ENCODE data around the gene ZMYND10. TPM values are rescaled to one million over a fixed set of nuclear protein-coding genes. Genes with fewer than 3 reads are reported as not detected.

ZMYND10 gene
- total RNA-seq, 3 donors from 2014 or later = 0.71 to 1.0 (median 0.96) TPM

DNA sequence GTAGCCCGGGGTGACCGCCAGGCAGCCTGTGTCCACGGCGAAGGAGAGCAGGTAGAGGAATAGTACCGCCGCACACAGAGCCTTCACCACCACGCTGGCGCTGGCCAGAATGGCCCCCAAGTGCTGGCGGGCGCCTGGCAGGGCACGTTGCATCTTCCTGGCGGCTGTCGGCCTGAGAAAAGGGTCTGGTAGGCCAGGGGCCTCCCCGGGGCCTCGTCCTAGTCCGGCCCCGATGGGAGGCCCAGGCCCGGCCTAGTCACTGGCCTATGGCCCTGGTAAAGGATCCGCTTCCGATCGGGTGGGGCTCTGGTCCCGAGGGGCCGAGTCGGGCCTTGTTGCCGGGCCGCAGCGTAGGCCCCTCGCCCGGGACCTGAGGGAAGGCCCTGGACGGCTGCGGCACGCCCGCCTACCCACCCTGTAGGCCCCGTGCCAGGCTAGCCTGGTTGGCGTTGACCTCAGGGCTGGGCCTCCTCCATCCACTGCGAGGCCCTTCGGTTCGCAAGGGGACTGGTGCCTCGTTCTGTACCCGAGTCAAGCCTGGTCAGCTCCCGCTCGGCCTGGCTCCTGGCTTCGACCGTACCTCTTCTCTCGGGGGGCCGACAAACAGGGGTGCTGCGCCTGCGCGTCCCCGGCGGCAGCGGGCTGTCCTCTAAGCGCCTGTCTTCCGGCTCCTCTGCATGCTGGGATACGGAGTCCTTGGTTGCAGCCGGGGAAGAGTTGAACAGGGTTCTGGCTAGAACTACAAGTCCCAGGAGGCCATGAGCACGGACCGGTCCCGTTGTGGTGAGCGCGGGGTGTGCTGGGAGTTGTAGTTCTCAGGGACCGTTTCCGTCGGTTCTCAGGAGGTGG is 13.6 kb upstream of the ZMYND10 start, which contains the start of gene TMEM115:
Gene TMEM115, minus strand, starts transcription at position 611 of the 849 bp plus-strand sequence. Its CDS starts 458 bp downstream, at position 153.
- no peaks in the 10 kb centered on the region for H3K27me3 Mint-ChIP-seq (ENCODE audit: low read depth)
- H3K9me3 Mint-ChIP-seq = no peaks in the 10 kb centered on the region
- H3K4me1 Mint-ChIP-seq (ENCODE audit: low read depth) = peaks cover 37% of the 10 kb centered on the region
- ATAC-seq (peak; percentile 100), DNase-seq (peak; percentile 90)
- peak within 1 kb of the TSS; percentile 96 for H3K4me3 Mint-ChIP-seq
- peaks cover 12% of the 10 kb centered on the region for H3K36me3 Mint-ChIP-seq (ENCODE audit: insufficient read depth)

- Mint-ChIP-seq H3K4me1 (ENCODE audit: low read depth) (peaks cover 37% of the 10 kb centered on the region), H3K4me3 (peak overlapping the region; percentile 96), H3K27me3 (ENCODE audit: low read depth) (no peaks in the 10 kb centered on the region), H3K36me3 (ENCODE audit: insufficient read depth) (peaks cover 16% of the 10 kb centered on the region), H3K9me3 (no peaks in the 10 kb centered on the region)
- DNase-seq = no peak
- no peak for ATAC-seq
Observed at GRCh38 chr3:50358355-50358910, 12.9 kb upstream of the ZMYND10 start.

- no peaks in the 10 kb centered on the region for H3K27me3 Mint-ChIP-seq (ENCODE audit: low read depth)
- H3K4me3 Mint-ChIP-seq = peak overlapping the region; percentile 96
- no peak for ATAC-seq
- no peaks in the 10 kb centered on the region for H3K9me3 Mint-ChIP-seq
- no peak for DNase-seq
- peaks cover 39% of the 10 kb centered on the region for H3K4me1 Mint-ChIP-seq (ENCODE audit: low read depth)
- H3K36me3 Mint-ChIP-seq (ENCODE audit: insufficient read depth) = peaks cover 16% of the 10 kb centered on the region
Observed at GRCh38 chr3:50357481-50357880, 11.9 kb upstream of the ZMYND10 start.

GRCh38 chr3:50356553-50356952 is 11.0 kb upstream of the ZMYND10 start:
- no peak for DNase-seq
- Mint-ChIP-seq H3K27me3 (ENCODE audit: low read depth) (no peaks in the 10 kb centered on the region), H3K4me3 (peak overlapping the region; percentile 96), H3K9me3 (no peaks in the 10 kb centered on the region), H3K36me3 (ENCODE audit: insufficient read depth) (peaks cover 16% of the 10 kb centered on the region), H3K4me1 (ENCODE audit: low read depth) (peaks cover 40% of the 10 kb centered on the region)
- no peak for ATAC-seq

DNA sequence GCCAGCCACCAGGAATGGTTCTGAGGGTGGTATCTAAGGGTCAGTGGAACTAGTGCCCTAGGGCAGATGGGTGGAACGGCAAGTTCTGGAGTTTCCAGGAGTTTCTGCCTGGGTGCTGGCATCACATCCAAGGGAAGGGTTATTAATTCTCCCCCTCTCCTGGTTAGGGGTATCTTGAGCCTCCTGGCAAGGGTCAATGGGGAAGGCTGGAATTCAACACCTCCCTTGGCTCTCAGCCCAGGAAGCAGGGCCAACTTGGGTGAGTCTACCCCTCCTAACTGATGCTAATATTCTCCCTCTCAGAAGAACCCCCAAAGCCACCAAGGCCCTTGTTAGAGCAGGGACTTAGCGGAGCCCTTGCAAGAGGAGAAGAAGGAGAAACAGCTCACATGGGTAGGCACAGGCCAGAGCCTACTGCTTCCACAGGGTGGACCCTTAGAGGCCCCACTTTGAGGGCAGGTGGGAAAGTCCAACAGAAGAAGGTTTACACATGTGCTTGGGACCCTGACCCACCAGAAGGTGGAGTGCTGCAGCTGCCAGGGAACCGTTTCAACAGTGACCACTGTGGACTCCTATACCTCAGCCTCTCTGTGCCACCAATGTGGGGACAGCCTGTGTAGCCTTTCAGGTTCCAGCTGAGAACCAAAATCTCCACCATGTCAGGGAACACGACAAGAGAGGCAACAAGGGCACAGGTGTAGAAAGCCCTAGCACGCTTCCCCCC is 10.5 kb upstream of the ZMYND10 start:
- Mint-ChIP-seq H3K4me3 (peak overlapping the region; percentile 96), H3K27me3 (ENCODE audit: low read depth) (no peaks in the 10 kb centered on the region), H3K4me1 (ENCODE audit: low read depth) (peaks cover 46% of the 10 kb centered on the region), H3K9me3 (no peaks in the 10 kb centered on the region), H3K36me3 (ENCODE audit: insufficient read depth) (peaks cover 17% of the 10 kb centered on the region)
- DNase-seq (no peak), ATAC-seq (no peak)

- DNase-seq = no peak
- H3K9me3 Mint-ChIP-seq = no peaks in the 10 kb centered on the region
- H3K4me1 Mint-ChIP-seq (ENCODE audit: low read depth) = peaks cover 52% of the 10 kb centered on the region
- no peak for ATAC-seq
- H3K27me3 Mint-ChIP-seq (ENCODE audit: low read depth) = no peaks in the 10 kb centered on the region
- H3K36me3 Mint-ChIP-seq (ENCODE audit: insufficient read depth) = peaks cover 21% of the 10 kb centered on the region
- no peak overlapping the region for H3K4me3 Mint-ChIP-seq
Observed at GRCh38 chr3:50354850-50355249, 9.3 kb upstream of the ZMYND10 start.

- no peak for ATAC-seq
- H3K27me3 Mint-ChIP-seq (ENCODE audit: low read depth) = no peaks in the 10 kb centered on the region
- peaks cover 21% of the 10 kb centered on the region for H3K36me3 Mint-ChIP-seq (ENCODE audit: insufficient read depth)
- H3K4me1 Mint-ChIP-seq (ENCODE audit: low read depth) = peaks cover 52% of the 10 kb centered on the region
- no peaks in the 10 kb centered on the region for H3K9me3 Mint-ChIP-seq
- DNase-seq = no peak
- H3K4me3 Mint-ChIP-seq = no peak overlapping the region
Observed at GRCh38 chr3:50354186-50354764, 8.7 kb upstream of the ZMYND10 start.

GRCh38 chr3:50353245-50354004 is 7.9 kb upstream of the ZMYND10 start:
- H3K36me3 Mint-ChIP-seq (ENCODE audit: insufficient read depth) = peaks cover 24% of the 10 kb centered on the region
- ATAC-seq (no peak), DNase-seq (no peak)
- H3K4me1 Mint-ChIP-seq (ENCODE audit: low read depth) = peaks cover 59% of the 10 kb centered on the region
- H3K9me3 Mint-ChIP-seq = no peaks in the 10 kb centered on the region
- H3K4me3 Mint-ChIP-seq = no peak overlapping the region
- no peaks in the 10 kb centered on the region for H3K27me3 Mint-ChIP-seq (ENCODE audit: low read depth)

- no peak for ATAC-seq
- H3K4me3 Mint-ChIP-seq = no peak overlapping the region
- peaks cover 25% of the 10 kb centered on the region for H3K36me3 Mint-ChIP-seq (ENCODE audit: insufficient read depth)
- H3K27me3 Mint-ChIP-seq (ENCODE audit: low read depth) = no peaks in the 10 kb centered on the region
- H3K4me1 Mint-ChIP-seq (ENCODE audit: low read depth) = peaks cover 59% of the 10 kb centered on the region
- no peaks in the 10 kb centered on the region for H3K9me3 Mint-ChIP-seq
- DNase-seq = no peak
Observed at GRCh38 chr3:50352781-50353180, 7.2 kb upstream of the ZMYND10 start.

GRCh38 chr3:50351323-50351697 is 5.8 kb upstream of the ZMYND10 start:
- peak overlapping the region; percentile 94 for H3K4me3 Mint-ChIP-seq
- no peaks in the 10 kb centered on the region for H3K27me3 Mint-ChIP-seq (ENCODE audit: low read depth)
- H3K9me3 Mint-ChIP-seq = no peaks in the 10 kb centered on the region
- H3K36me3 Mint-ChIP-seq (ENCODE audit: insufficient read depth) = peaks cover 27% of the 10 kb centered on the region
- ATAC-seq (no peak), DNase-seq (no peak)
- peaks cover 53% of the 10 kb centered on the region for H3K4me1 Mint-ChIP-seq (ENCODE audit: low read depth)

- Mint-ChIP-seq H3K9me3 (no peaks in the 10 kb centered on the region), H3K4me3 (peak within 1 kb of the TSS; percentile 94), H3K27me3 (ENCODE audit: low read depth) (no peaks in the 10 kb centered on the region), H3K4me1 (ENCODE audit: low read depth) (peaks cover 56% of the 10 kb centered on the region), H3K36me3 (ENCODE audit: insufficient read depth) (peaks cover 27% of the 10 kb centered on the region)
- DNase-seq (peak; percentile 99), ATAC-seq (peak; percentile 91 to 92)
Observed at GRCh38 chr3:50350527-50351322, 5.2 kb upstream of the ZMYND10 start, which contains the start of the genes CYB561D2 and NPRL2. Gene CYB561D2 (plus strand): TSS chr3:50350862. CDS start chr3:50351434, 572 bp downstream. Gene NPRL2 (minus strand): TSS chr3:50350775. CDS start chr3:50350652, 123 bp downstream.

DNA sequence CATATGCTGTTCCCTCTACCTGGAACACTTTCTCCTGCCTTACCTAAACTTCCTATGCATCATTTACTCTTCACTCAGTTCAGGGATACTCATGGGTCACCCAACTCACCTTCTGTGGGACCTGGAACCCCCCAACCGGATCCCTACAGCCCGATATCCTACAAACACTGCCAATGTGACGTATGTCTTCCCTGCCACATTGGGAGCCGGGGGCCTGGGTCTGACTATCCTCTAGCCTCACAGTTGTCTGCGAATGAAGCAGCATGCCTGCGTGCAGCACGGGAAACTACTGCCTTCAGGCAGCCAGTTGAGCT is 4.6 kb upstream of the ZMYND10 start:
- Mint-ChIP-seq H3K4me1 (ENCODE audit: low read depth) (peaks cover 59% of the 10 kb centered on the region), H3K36me3 (ENCODE audit: insufficient read depth) (peaks cover 26% of the 10 kb centered on the region), H3K9me3 (no peaks in the 10 kb centered on the region), H3K27me3 (ENCODE audit: low read depth) (no peaks in the 10 kb centered on the region), H3K4me3 (peak overlapping the region; percentile 94)
- DNase-seq (no peak), ATAC-seq (no peak)

DNA sequence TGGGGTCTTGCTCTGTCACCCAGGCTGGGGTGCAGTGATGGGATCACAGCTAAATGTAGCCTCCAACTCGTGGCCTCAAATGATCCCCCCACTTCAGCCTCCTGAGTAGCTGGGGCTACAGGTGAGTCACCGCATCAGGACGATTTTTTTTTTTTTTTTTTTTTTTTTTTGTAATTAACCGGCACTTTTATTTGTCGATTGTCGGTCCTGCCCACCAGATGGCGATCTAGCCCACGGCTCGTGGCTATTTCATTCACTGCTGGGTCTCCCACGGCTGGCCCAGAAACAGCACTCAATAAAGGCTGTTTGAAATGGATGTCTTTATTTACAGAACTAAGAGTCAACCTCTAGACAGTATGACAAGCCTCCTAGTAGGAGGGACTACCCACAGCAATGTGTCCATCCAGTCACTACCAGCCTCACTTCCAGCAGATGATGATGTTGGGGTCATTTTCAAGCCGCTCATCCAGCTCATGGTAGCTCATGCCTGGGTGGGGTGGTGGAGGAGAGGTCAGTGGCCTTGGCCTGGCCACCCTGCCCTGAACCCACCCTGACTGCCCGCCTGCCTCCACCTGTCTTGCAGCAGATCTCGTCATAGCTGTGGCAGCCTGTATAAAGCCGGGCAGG is 1.8 kb upstream of the ZMYND10 start:
- DNase-seq (peak; percentile 72), ATAC-seq (no peak)
- Mint-ChIP-seq H3K4me1 (ENCODE audit: low read depth) (peaks cover 54% of the 10 kb centered on the region), H3K27me3 (ENCODE audit: low read depth) (no peaks in the 10 kb centered on the region), H3K36me3 (ENCODE audit: insufficient read depth) (peaks cover 18% of the 10 kb centered on the region), H3K9me3 (no peaks in the 10 kb centered on the region), H3K4me3 (no peak overlapping the region)
